Breast epithelium (tissue), 4 donors: ENCODE data around the gene LCK. TPM values are rescaled to one million over a fixed set of nuclear protein-coding genes. Genes with fewer than 3 reads are reported as not detected.
A peak's percentile ranks its signal among the peaks of the same experiment; 100 is the strongest.

Experiments used
- DNase-seq, 2 donors: peaks; one replicate each; pipeline ENCODE4 v3.0.0-alpha.2; 2019; ENCODE audit warnings: low spot score in 2 of 2
- H3K27ac ChIP-seq, 2 donors: fragments of 200-600 bp; sonication (generic) in 1 of 2; one replicate each; pipeline ENCODE4 v1.5.1; 2016 to 2019; ENCODE audit warnings: mild to moderate bottlenecking in 1 of 2
- H3K27me3 ChIP-seq, 2 donors: fragments of 200-600 bp; sonication (generic) in 1 of 2; one replicate each; pipeline versions ENCODE4 v1.5.1 to v1.6.0; 2017 to 2019; ENCODE audit warnings: control low read depth in 1 of 2, mild to moderate bottlenecking in 1 of 2
- H3K36me3 ChIP-seq: fragments of 200-600 bp; one replicate; pipeline ENCODE4 v1.5.1; 2019
- H3K4me1 ChIP-seq, 2 donors: fragments of 200-600 bp; sonication (generic); one replicate each; pipeline ENCODE4 v1.5.1; 2016 to 2019; ENCODE audit warnings: control low read depth in 1 of 2
- H3K4me3 ChIP-seq, 3 donors: fragments of 200-600 bp; sonication (generic); 1 replicate in 2 of 3; 2 replicates in 1 of 3; pipeline ENCODE4 v1.5.1; 2016 to 2019; ENCODE audit warnings: mild to moderate bottlenecking in 3 of 3, moderate library complexity in 2 of 3
- H3K9me3 ChIP-seq, 2 donors: fragments of 200-600 bp; sonication (generic) in 1 of 2; one replicate each; pipeline ENCODE4 v1.5.1; 2016 to 2019; ENCODE audit warnings: control low read depth in 1 of 2
- POLR2A ChIP-seq: fragments of 450-650 bp; IDR thresholded peaks from one replicate; pipeline ENCODE4 v1.6.1; 2016; ENCODE audit warnings: antibody characterized with exemption, mild to moderate bottlenecking, moderate library complexity
- POLR2AphosphoS5 ChIP-seq, 3 donors: sonication (generic); formaldehyde crosslinking; IDR thresholded peaks; one replicate each; pipeline ENCODE4 v1.6.1; 2017; ENCODE audit warnings: antibody characterized with exemption in 3 of 3
- intact Hi-C: fragments of 100-400 bp; cut with DNase I; formaldehyde crosslinking; loops from one replicate; pipeline ENCODE4 v1.15.1; 2023; ENCODE audit warnings: low total_unique reads
- total RNA-seq, 3 donors: library from RNA; depleted of rRNA; stranded (reverse); fragments of >200 nt; gene quantifications; one replicate each; pipeline ENCODE4 v1.1.0, GENCODE V29; 2016
- TF ChIP-seq, protein P1 (sequence below), 3 donors: fragments of 450-650 bp; IDR thresholded peaks; one replicate each; pipeline ENCODE4 v1.5.1; 2016 to 2017; ENCODE audit warnings: antibody characterized with exemption in 3 of 3, mild to moderate bottlenecking in 3 of 3, moderate library complexity in 3 of 3

The LCK gene
- total RNA-seq, 3 donors from 2014 or later: 2.4 to 4.1 (median 2.9) TPM

DNA sequence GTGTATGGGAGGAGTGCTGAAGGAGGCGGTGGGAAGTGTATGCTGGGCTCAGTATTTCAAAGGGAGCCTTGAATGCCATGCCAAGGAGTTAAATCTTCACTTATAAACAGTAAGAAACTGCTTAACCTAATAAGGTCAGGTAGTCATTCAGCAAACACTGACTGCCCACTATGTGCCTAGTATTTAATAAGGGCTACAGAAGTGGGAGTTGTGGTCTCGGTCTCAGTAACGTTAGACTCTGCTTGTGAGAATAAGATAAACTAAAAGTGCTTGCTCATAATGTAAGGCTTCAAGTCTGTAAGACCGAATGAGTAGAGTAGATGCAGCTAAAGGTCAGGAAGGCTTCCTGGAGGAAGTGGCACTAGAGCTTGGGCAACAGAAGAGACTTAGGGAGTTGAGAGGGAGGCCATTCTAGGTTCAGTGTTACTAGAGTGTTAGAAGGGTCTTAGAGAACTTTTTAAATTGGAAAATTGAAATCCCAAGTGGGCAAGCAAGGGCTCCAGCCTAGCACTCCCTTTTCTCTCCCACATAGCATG, 78.9 kb downstream of the LCK start:
- H3K4me1 ChIP-seq: peaks cover 0 to 14% of the 10 kb centered on the region in 2 donors
- H3K27me3 ChIP-seq: no peaks in the 10 kb centered on the region
- TF ChIP-seq, protein P1, sequence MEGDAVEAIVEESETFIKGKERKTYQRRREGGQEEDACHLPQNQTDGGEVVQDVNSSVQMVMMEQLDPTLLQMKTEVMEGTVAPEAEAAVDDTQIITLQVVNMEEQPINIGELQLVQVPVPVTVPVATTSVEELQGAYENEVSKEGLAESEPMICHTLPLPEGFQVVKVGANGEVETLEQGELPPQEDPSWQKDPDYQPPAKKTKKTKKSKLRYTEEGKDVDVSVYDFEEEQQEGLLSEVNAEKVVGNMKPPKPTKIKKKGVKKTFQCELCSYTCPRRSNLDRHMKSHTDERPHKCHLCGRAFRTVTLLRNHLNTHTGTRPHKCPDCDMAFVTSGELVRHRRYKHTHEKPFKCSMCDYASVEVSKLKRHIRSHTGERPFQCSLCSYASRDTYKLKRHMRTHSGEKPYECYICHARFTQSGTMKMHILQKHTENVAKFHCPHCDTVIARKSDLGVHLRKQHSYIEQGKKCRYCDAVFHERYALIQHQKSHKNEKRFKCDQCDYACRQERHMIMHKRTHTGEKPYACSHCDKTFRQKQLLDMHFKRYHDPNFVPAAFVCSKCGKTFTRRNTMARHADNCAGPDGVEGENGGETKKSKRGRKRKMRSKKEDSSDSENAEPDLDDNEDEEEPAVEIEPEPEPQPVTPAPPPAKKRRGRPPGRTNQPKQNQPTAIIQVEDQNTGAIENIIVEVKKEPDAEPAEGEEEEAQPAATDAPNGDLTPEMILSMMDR (IDR thresholded peaks at IDR 0.05): no peak
- no peak for TF ChIP-seq POLR2AphosphoS5 (IDR thresholded peaks at IDR 0.05)
- no peak for TF ChIP-seq POLR2A
- intact Hi-C loops: no loop called here
- H3K36me3 ChIP-seq: peaks cover 5% of the 10 kb centered on the region
- no peak for DNase-seq
- no peak overlapping the region for H3K27ac ChIP-seq
- H3K4me3 ChIP-seq: no peak overlapping the region
- H3K9me3 ChIP-seq: no peaks in the 10 kb centered on the region

- Histone ChIP-seq H3K4me1 (peaks cover 0 to 14% of the 10 kb centered on the region in 2 donors), H3K4me3 (no peak overlapping the region), H3K9me3 (no peaks in the 10 kb centered on the region), H3K27ac (peak overlapping the region in 1 of 2 donors; percentile 62), H3K27me3 (no peaks in the 10 kb centered on the region), H3K36me3 (peaks cover 5% of the 10 kb centered on the region)
- intact Hi-C loops: no loop called here
- DNase-seq: no peak
- TF ChIP-seq POLR2AphosphoS5 (IDR thresholded peaks at IDR 0.05) (no peak), POLR2A (no peak)
- TF ChIP-seq, protein P1 (IDR thresholded peaks at IDR 0.05): no peak
Measured at GRCh38 chr1:32330558-32331151, 79.6 kb downstream of the LCK start.

- TF ChIP-seq, protein P1 (IDR thresholded peaks at IDR 0.05): no peak
- TF ChIP-seq POLR2AphosphoS5 (IDR thresholded peaks at IDR 0.05): no peak
- no peak for TF ChIP-seq POLR2A
- H3K36me3 ChIP-seq: peaks cover 5% of the 10 kb centered on the region
- H3K27ac ChIP-seq: peak overlapping the region; percentile 62 to 86
- no peaks in the 10 kb centered on the region for H3K27me3 ChIP-seq
- H3K4me3 ChIP-seq: no peak overlapping the region
- no peak for DNase-seq
- peaks cover 7 to 16% of the 10 kb centered on the region in 2 donors for H3K4me1 ChIP-seq
- no peaks in the 10 kb centered on the region for H3K9me3 ChIP-seq
- intact Hi-C loops: no loop called here
Measured at GRCh38 chr1:32331549-32331948, 80.5 kb downstream of the LCK start.

GRCh38 chr1:32332290-32333079, 81.4 kb downstream of the LCK start:
- no peak for DNase-seq
- H3K27ac ChIP-seq: peak overlapping the region; percentile 62 to 86

More at GRCh38 chr1:32332290-32333079, 81.4 kb downstream of the LCK start:
- Histone ChIP-seq H3K9me3 (no peaks in the 10 kb centered on the region), H3K4me1 (peaks cover 17 to 25% of the 10 kb centered on the region in 2 donors), H3K36me3 (peaks cover 5% of the 10 kb centered on the region), H3K4me3 (peak overlapping the region in 1 of 3 donors; percentile 19), H3K27me3 (no peaks in the 10 kb centered on the region)
- TF ChIP-seq POLR2AphosphoS5 (IDR thresholded peaks at IDR 0.05) (peak in 1 of 3 donors; percentile 39), POLR2A (no peak)
- TF ChIP-seq, protein P1 (IDR thresholded peaks at IDR 0.05): no peak
- intact Hi-C loops: no loop called here
